Endodermal cell (in vitro differentiated cells): ENCODE measurements around the gene CD302. TPM values are rescaled to one million over a fixed set of nuclear protein-coding genes. Genes with fewer than 3 reads are reported as not detected.

ENCODE experiments used
- DNase-seq: peaks from one replicate; pipeline ENCODE4 v3.0.0-alpha.2; 2017
- H3K27ac ChIP-seq: 2 replicates; pipeline ENCODE4 v1.5.1; 2013; ENCODE audit warnings: mild to moderate bottlenecking, low read depth, low read length, moderate library complexity
- H3K27me3 ChIP-seq: 2 replicates; pipeline ENCODE4 v1.6.1; 2013; ENCODE audit warnings: mild to moderate bottlenecking, low read length, moderate library complexity; ENCODE audit not compliant: insufficient read depth, control insufficient read depth, poor library complexity, severe bottlenecking
- H3K36me3 ChIP-seq: 2 replicates; pipeline ENCODE4 v1.7.0; 2013; ENCODE audit warnings: mild to moderate bottlenecking, low read length, moderate library complexity; ENCODE audit not compliant: control insufficient read depth, insufficient read depth
- H3K4me1 ChIP-seq: one replicate; pipeline ENCODE4 v1.7.0; 2013; ENCODE audit warnings: low read length; ENCODE audit not compliant: control insufficient read depth, insufficient read depth
- H3K4me3 ChIP-seq: 2 replicates; pipeline ENCODE4 v1.5.1; 2013; ENCODE audit warnings: mild to moderate bottlenecking, low read length, moderate library complexity
- H3K9ac ChIP-seq: 2 replicates; pipeline ENCODE4 v1.6.1; 2013; ENCODE audit warnings: mild to moderate bottlenecking, low read length, moderate library complexity; ENCODE audit not compliant: poor library complexity, severe bottlenecking; ENCODE audit errors: extremely low read depth
- H3K9me3 ChIP-seq: 2 replicates; pipeline ENCODE4 v1.6.1; 2013; ENCODE audit warnings: mild to moderate bottlenecking, low read length, moderate library complexity; ENCODE audit not compliant: control insufficient read depth
- H3K27ac Mint-ChIP-seq: 2 replicates; pipeline ENCODE4 v1.8.0; 2020; ENCODE audit warnings: mixed read lengths
- H3K27me3 Mint-ChIP-seq: 2 replicates; pipeline ENCODE4 v1.8.0; 2021; ENCODE audit warnings: mild to moderate bottlenecking, mixed read lengths; ENCODE audit not compliant: insufficient read depth
- H3K36me3 Mint-ChIP-seq: 2 replicates; pipeline ENCODE4 v1.8.0; 2020; ENCODE audit warnings: low read depth, mixed read lengths
- H3K4me1 Mint-ChIP-seq: 2 replicates; pipeline ENCODE4 v1.8.0; 2020; ENCODE audit warnings: mixed read lengths
- H3K4me3 Mint-ChIP-seq: 2 replicates; pipeline ENCODE4 v1.8.0; 2020; ENCODE audit warnings: mild to moderate bottlenecking, moderate library complexity, mixed read lengths
- H3K9me3 Mint-ChIP-seq: 2 replicates; pipeline ENCODE4 v1.8.0; 2020; ENCODE audit warnings: mild to moderate bottlenecking, mixed read lengths
- WGBS, 2 experiments: methylation state at CpG; one replicate each; pipeline versions ENCODE4 v1.1.5 to v1.1.7; 2013; ENCODE audit warnings: missing lambda C conversion rate in 2 of 2, mixed read lengths in 1 of 2; ENCODE audit not compliant: insufficient coverage in 1 of 2, insufficient read length in 1 of 2; 5-methylcytosine and 5-hydroxymethylcytosine counted together
- total RNA-seq, 2 donors: library from RNA; stranded (reverse); fragmentation: NEBNext Ultra II Directional in 1 of 2; extraction: Animal tissue kit (Norgen Biotek cat#: 25700) in 1 of 2; gene quantifications; 2 replicates in 1 of 2; 3 replicates in 1 of 2; pipeline ENCODE4 v1.2.1, GENCODE V29; 2021
- TF ChIP-seq, protein P1 (sequence below): fragments of 200-600 bp; sonication (generic); conservative IDR thresholded peaks from 2 replicates; pipeline ENCODE4 v1.5.0; 2021; ENCODE audit warnings: antibody characterized with exemption, mild to moderate bottlenecking

The CD302 gene
- total RNA-seq, 2 donors from 2014 or later = 1.9 to 2.7 TPM

DNA sequence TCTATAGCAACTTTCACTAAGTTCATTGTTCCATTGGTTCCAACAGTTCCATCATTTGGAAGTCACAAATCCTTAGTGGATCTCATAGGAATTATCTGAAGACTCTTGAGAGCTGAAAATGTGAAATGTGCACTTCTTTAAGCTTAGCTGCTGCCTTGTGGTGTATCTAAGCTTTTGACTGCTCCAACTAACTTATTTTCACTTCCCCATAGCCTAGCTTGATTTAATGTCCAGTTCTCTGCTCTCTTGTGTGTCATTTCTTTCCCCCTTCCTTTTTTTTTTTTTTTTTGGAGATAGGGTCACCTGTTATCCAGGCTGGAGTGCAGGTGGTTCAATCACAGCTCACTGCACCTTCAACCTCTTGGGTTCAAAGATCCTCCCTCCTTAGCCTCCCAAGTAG, 34.9 kb upstream of the CD302 start:
- Histone ChIP-seq H3K4me1 (no peaks in the 10 kb centered on the region), H3K4me3 (no peak overlapping the region), H3K9me3 (no peaks in the 10 kb centered on the region), H3K9ac (no peak overlapping the region), H3K27me3 (peaks cover 64% of the 10 kb centered on the region), H3K36me3 (no peaks in the 10 kb centered on the region), H3K27ac (no peak overlapping the region)
- H3K36me3 Mint-ChIP-seq = no peaks in the 10 kb centered on the region
- peaks cover 41% of the 10 kb centered on the region for H3K27me3 Mint-ChIP-seq
- no peaks in the 10 kb centered on the region for H3K4me1 Mint-ChIP-seq
- H3K4me3 Mint-ChIP-seq = no peak overlapping the region
- no peak for DNase-seq
- TF ChIP-seq, protein P1, sequence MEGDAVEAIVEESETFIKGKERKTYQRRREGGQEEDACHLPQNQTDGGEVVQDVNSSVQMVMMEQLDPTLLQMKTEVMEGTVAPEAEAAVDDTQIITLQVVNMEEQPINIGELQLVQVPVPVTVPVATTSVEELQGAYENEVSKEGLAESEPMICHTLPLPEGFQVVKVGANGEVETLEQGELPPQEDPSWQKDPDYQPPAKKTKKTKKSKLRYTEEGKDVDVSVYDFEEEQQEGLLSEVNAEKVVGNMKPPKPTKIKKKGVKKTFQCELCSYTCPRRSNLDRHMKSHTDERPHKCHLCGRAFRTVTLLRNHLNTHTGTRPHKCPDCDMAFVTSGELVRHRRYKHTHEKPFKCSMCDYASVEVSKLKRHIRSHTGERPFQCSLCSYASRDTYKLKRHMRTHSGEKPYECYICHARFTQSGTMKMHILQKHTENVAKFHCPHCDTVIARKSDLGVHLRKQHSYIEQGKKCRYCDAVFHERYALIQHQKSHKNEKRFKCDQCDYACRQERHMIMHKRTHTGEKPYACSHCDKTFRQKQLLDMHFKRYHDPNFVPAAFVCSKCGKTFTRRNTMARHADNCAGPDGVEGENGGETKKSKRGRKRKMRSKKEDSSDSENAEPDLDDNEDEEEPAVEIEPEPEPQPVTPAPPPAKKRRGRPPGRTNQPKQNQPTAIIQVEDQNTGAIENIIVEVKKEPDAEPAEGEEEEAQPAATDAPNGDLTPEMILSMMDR = no peak
- H3K9me3 Mint-ChIP-seq = no peaks in the 10 kb centered on the region
- H3K27ac Mint-ChIP-seq = no peak overlapping the region

DNA sequence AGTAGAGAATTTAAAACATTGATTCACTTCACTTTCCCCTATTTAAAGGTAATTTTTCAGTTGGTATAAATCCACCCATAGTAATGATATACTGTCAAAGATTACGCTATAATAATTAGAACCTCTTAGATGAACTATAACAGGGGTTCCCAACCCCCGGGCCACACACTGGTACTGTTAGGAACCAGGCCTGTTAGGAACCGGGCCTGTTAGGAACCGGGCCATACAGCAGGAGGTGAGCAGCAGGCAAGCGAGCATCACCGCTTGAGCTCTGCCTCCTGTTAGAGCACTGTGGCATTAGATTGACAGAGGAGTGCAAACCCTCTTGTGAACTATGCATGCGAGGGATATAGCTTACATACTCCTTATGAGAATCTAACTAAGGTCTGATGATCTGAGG, 34.0 kb upstream of the CD302 start:
- no peaks in the 10 kb centered on the region for H3K4me1 ChIP-seq
- Mint-ChIP-seq H3K4me1 (no peaks in the 10 kb centered on the region), H3K4me3 (no peak overlapping the region), H3K36me3 (no peaks in the 10 kb centered on the region), H3K27ac (no peak overlapping the region), H3K27me3 (peaks cover 41% of the 10 kb centered on the region), H3K9me3 (peaks cover 4% of the 10 kb centered on the region)
- H3K9ac ChIP-seq = no peak overlapping the region
- H3K36me3 ChIP-seq = no peaks in the 10 kb centered on the region
- DNase-seq = no peak
- no peak overlapping the region for H3K27ac ChIP-seq
- TF ChIP-seq, protein P1 = no peak
- 53 to 54% methylated on average over 7 of the region's 7 CpGs for WGBS, 2 experiments
- H3K27me3 ChIP-seq = peaks cover 64% of the 10 kb centered on the region
- no peaks in the 10 kb centered on the region for H3K9me3 ChIP-seq
- H3K4me3 ChIP-seq = no peak overlapping the region

DNA sequence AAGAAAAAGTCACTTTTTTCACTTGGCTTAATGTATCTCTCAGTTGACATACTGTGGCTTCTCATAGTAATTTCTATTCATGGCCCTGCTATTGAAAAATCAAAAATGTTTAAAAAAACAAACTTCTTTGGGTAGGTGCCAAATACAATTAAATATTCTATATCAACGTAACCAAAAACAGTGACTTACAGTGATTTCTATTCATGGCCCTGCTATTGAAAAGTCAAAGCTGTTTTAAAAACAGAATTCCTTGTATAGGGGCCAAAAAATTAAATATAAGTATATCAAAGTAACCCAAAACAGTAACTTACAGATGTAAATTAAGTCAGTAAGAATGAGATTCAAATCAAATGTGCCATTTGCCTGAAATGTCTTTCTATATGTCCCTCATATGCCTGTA, 31.4 kb upstream of the CD302 start:
- Histone ChIP-seq H3K36me3 (no peaks in the 10 kb centered on the region), H3K4me3 (no peak overlapping the region), H3K27ac (no peak overlapping the region), H3K27me3 (peaks cover 57% of the 10 kb centered on the region), H3K9ac (no peak overlapping the region), H3K4me1 (no peaks in the 10 kb centered on the region), H3K9me3 (no peaks in the 10 kb centered on the region)
- Mint-ChIP-seq H3K4me1 (no peaks in the 10 kb centered on the region), H3K9me3 (peaks cover 6% of the 10 kb centered on the region), H3K4me3 (no peak overlapping the region), H3K36me3 (no peaks in the 10 kb centered on the region), H3K27ac (no peak overlapping the region), H3K27me3 (peaks cover 63% of the 10 kb centered on the region)
- DNase-seq = no peak
- TF ChIP-seq, protein P1 = no peak
- WGBS, 2 experiments = 89% methylated on average over 1 of the region's 1 CpG; no CpG with 5 or more reads in 1 of the 2 experiments
